ENCODE results near the gene NIPAL1.

DNA sequence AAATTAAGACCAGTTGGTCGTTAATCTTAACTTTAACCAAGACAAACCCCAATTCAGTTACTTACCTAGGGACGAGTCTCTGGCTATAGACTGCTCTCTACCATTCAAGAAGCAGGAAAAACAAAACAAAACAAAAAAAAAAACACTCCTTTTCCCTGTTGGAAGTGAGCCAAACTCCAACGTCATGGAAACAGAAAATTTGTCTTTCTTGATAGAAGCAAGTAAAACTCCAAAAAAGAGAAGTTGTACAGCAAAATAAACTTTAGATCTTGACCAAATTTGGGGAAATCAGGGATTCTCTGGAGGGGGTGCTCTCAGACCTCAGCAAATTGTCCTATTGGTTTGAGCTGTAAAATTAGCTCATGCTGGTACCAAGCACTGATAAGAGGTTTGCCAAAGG lies 3.7 kb upstream of the NIPAL1 start:
- TF ChIP-seq CTCF (IDR thresholded peaks at IDR 0.05; ENCODE audit: low read depth, low read length, poor library complexity, severe bottlenecking) (no peak), EZH2phosphoT487 (IDR thresholded peaks at IDR 0.05; ENCODE audit: borderline replicate concordance, low read length) (no peak)

All from DOHH2 (cell line).